ENCODE data around the gene SLC23A2. TPM values are rescaled to one million over a fixed set of nuclear protein-coding genes. Genes with fewer than 3 reads are reported as not detected.

SLC23A2 gene
- total RNA-seq, 1 donor from 2014 or later, result 9.4 TPM

GRCh38 chr20:4962241-4962855 lies 39.0 kb downstream of the SLC23A2 start:
- ATAC-seq, result peak; percentile 23

GRCh38 chr20:4961746-4962145 lies 39.6 kb downstream of the SLC23A2 start:
- no peak for ATAC-seq

- no peak for ATAC-seq
Measured at GRCh38 chr20:4959592-4959991, 41.7 kb downstream of the SLC23A2 start.

GRCh38 chr20:4957939-4958362 lies 43.4 kb downstream of the SLC23A2 start:
- ATAC-seq, result no peak

- no peak for ATAC-seq
Measured at GRCh38 chr20:4957187-4957586, 44.1 kb downstream of the SLC23A2 start.

- ATAC-seq, result peak; percentile 60
Measured at GRCh38 chr20:4956200-4956810, 45.0 kb downstream of the SLC23A2 start.

GRCh38 chr20:4953881-4954280 lies 47.4 kb downstream of the SLC23A2 start:
- no peak for ATAC-seq

- ATAC-seq, result no peak
Measured at GRCh38 chr20:4952229-4952628, 49.1 kb downstream of the SLC23A2 start.

- peak; percentile 88 for ATAC-seq
Measured at GRCh38 chr20:4951299-4951698, 50.0 kb downstream of the SLC23A2 start.

- ATAC-seq, result no peak
Measured at GRCh38 chr20:4950841-4951240, 50.5 kb downstream of the SLC23A2 start.

GRCh38 chr20:4950437-4950836 lies 50.9 kb downstream of the SLC23A2 start:
- no peak for ATAC-seq

GRCh38 chr20:4949833-4950178 lies 51.5 kb downstream of the SLC23A2 start:
- peak; percentile 72 for ATAC-seq

GRCh38 chr20:4947817-4948559 lies 53.3 kb downstream of the SLC23A2 start:
- ATAC-seq, result no peak

- no peak for ATAC-seq
Measured at GRCh38 chr20:4946986-4947385, 54.3 kb downstream of the SLC23A2 start.

- no peak for ATAC-seq
Measured at GRCh38 chr20:4946585-4946984, 54.7 kb downstream of the SLC23A2 start.

GRCh38 chr20:4944518-4945313 lies 56.6 kb downstream of the SLC23A2 start:
- peak; percentile 95 for ATAC-seq

- no peak for ATAC-seq
Measured at GRCh38 chr20:4942331-4942730, 59.0 kb downstream of the SLC23A2 start.

GRCh38 chr20:4937407-4938319 lies 63.6 kb downstream of the SLC23A2 start:
- ATAC-seq, result no peak

GRCh38 chr20:4936851-4937406 lies 64.4 kb downstream of the SLC23A2 start:
- no peak for ATAC-seq

GRCh38 chr20:4936392-4936850 lies 64.9 kb downstream of the SLC23A2 start:
- ATAC-seq, result no peak

- ATAC-seq, result no peak
Measured at GRCh38 chr20:4932061-4932460, 69.2 kb downstream of the SLC23A2 start.

Data from esophagus mucosa (tissue), 1 donor.